CD4-positive, alpha-beta T cell (primary cell): ENCODE data around the gene CBLL1. TPM values are rescaled to one million over a fixed set of nuclear protein-coding genes. Genes with fewer than 3 reads are reported as not detected.
A peak's percentile ranks its signal among the peaks of the same experiment; 100 is the strongest.

Source experiments
- ATAC-seq: fragments of 200-7000 bp; cut with Tn5 transposase; one replicate; pipeline ENCODE4 v1.10.0; 2022; ENCODE audit warnings: mild to moderate bottlenecking; ENCODE audit not compliant: poor library complexity
- CTCF ChIA-PET: fragments of 350-600 bp; sonication (Branson Sonifier 250); formaldehyde crosslinking; loops from one replicate; lab custom pipeline; 2021; ENCODE audit warnings: antibody characterized with exemption, inconsistent platforms; lab: Charles Lee
- POLR2A ChIA-PET: fragments of 350-600 bp; sonication (Branson Sonifier 250); formaldehyde crosslinking; loops from one replicate; lab custom pipeline; 2021; ENCODE audit warnings: antibody characterized with exemption, inconsistent platforms; lab: Charles Lee
- DNase-seq, 14 experiments: peaks; one replicate each; pipeline ENCODE4 v3.0.0-alpha.2; 2013 to 2020; ENCODE audit warnings: mixed read lengths in 2 of 14
- H3K27ac ChIP-seq, 2 donors: one replicate each; pipeline versions ENCODE4 v1.5.1 to v1.7.0; 2013; ENCODE audit warnings: low read length in 2 of 2, low read depth in 1 of 2, mild to moderate bottlenecking in 1 of 2
- H3K27me3 ChIP-seq, 2 experiments: 1 replicate in 1 of 2; 2 replicates in 1 of 2; pipeline versions ENCODE4 v1.6.1 to v1.7.0; 2013; ENCODE audit warnings: low read length in 2 of 2, control low read depth in 1 of 2, mild to moderate bottlenecking in 1 of 2, moderate library complexity in 1 of 2; ENCODE audit not compliant: insufficient read depth in 2 of 2, control insufficient read depth in 1 of 2
- H3K36me3 ChIP-seq: one replicate; pipeline ENCODE4 v1.6.1; 2013; ENCODE audit warnings: low read length, control low read depth; ENCODE audit not compliant: insufficient read depth
- H3K4me1 ChIP-seq: one replicate; pipeline ENCODE4 v1.6.1; 2013; ENCODE audit warnings: low read length, control low read depth; ENCODE audit not compliant: insufficient read depth
- H3K4me3 ChIP-seq: one replicate; pipeline ENCODE4 v1.5.1; 2013; ENCODE audit warnings: mild to moderate bottlenecking, low read length, moderate library complexity
- H3K9me3 ChIP-seq, 2 experiments: 1 replicate in 1 of 2; 2 replicates in 1 of 2; pipeline versions ENCODE4 v1.6.1 to v1.7.0; 2013; ENCODE audit warnings: low read length in 2 of 2, mild to moderate bottlenecking in 2 of 2, control low read depth in 1 of 2, moderate library complexity in 1 of 2; ENCODE audit not compliant: control insufficient read depth in 1 of 2, insufficient read depth in 1 of 2
- H3K27ac Mint-ChIP-seq: one replicate; pipeline ENCODE4 v1.8.0; 2020; ENCODE audit warnings: mixed read lengths
- H3K27me3 Mint-ChIP-seq: one replicate; pipeline ENCODE4 v1.8.0; 2021; ENCODE audit warnings: mixed read lengths
- H3K36me3 Mint-ChIP-seq: one replicate; pipeline ENCODE4 v1.8.0; 2021; ENCODE audit warnings: low read depth, mixed read lengths
- H3K4me1 Mint-ChIP-seq: one replicate; pipeline ENCODE4 v1.8.0; 2021; ENCODE audit warnings: low read depth, mixed read lengths
- H3K4me3 Mint-ChIP-seq: one replicate; pipeline ENCODE4 v1.8.0; 2020; ENCODE audit warnings: mild to moderate bottlenecking, mixed read lengths
- H3K9me3 Mint-ChIP-seq: one replicate; pipeline ENCODE4 v1.8.0; 2020; ENCODE audit warnings: mixed read lengths
- CTCF ChIP-seq: fragments of 200-600 bp; IDR thresholded peaks from one replicate; pipeline ENCODE4 v1.8.0; 2022; ENCODE audit warnings: antibody characterized with exemption, mild to moderate bottlenecking
- intact Hi-C, 2 experiments: fragments of 100-400 bp; cut with DNase I in 1 of 2; cut with micrococcal nuclease in 1 of 2; formaldehyde crosslinking; loops; one replicate each; pipeline versions ENCODE4 v1.15.1 to v1.9.0; 2023 to 2025; cut with DNase I, micrococcal nuclease
- total RNA-seq, 174 experiments: library from RNA in 2 of 174; stranded (reverse) in 2 of 174; gene quantifications; one replicate each; pipeline ENCODE4 v1.2.3 and lab custom pipeline; 2021 to 2026

Gene CBLL1
- total RNA-seq, 2 experiments from 2014 or later, result 77.8 to 80.2 TPM

DNA sequence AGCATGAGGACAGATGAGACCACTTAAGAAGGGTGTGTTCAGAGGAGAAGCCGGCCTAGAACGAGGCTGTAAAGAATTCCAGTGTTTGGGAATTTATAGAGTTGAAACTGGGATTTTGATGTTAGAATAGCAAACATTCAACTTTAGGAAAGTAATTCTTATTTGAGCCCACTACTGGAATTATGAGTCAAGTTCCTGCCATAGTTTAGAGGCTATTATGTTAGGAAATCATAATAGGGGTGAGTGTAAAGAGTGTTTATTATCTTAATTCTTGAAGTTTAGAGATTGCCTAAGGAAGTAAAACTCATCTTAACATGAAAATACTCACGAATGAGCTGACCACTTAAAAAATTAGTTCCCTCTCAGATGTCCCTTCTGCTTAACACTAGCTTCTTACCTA is 2.1 kb downstream of the CBLL1 start:
- no peak overlapping the region for H3K27ac ChIP-seq
- DNase-seq (no peak), ATAC-seq (no peak)
- H3K27me3 ChIP-seq, result no peaks in the 10 kb centered on the region
- peak overlapping the region; percentile 99 for H3K27ac Mint-ChIP-seq
- H3K4me1 ChIP-seq, result peaks cover 15% of the 10 kb centered on the region
- no peaks in the 10 kb centered on the region for H3K27me3 Mint-ChIP-seq
- ChIA-PET POLR2A (interaction anchor here (0.9 to 6.0 kb wide), 7 partner anchors 19 to 578 kb away, joined by 4 to 152 read pairs (median 8); partner anchors contain the start of genes COG5, DLD, DUS4L and HBP1), CTCF (interaction anchor here (1.0 to 1.6 kb wide), 2 partner anchors 9 to 129 kb away, joined by 3 to 8 read pairs; no protein-coding TSS in a partner anchor)
- peaks cover 18% of the 10 kb centered on the region for H3K36me3 ChIP-seq
- intact Hi-C loops, result loop anchor here (5.0 to 10.0 kb wide), 6 partner anchors 181 to 1461 kb away; partner anchors contain the start of genes COG5 (in 1 of the 2), DUS4L (in 1 of the 2), NAMPT (in 1 of the 2) and PNPLA8 (in 1 of the 2)
- peaks cover 67% of the 10 kb centered on the region for H3K36me3 Mint-ChIP-seq
- H3K9me3 Mint-ChIP-seq, result no peaks in the 10 kb centered on the region
- peak overlapping the region; percentile 87 for H3K4me3 ChIP-seq
- H3K9me3 ChIP-seq, result no peaks in the 10 kb centered on the region
- H3K4me3 Mint-ChIP-seq, result peak overlapping the region; percentile 93
- H3K4me1 Mint-ChIP-seq, result peaks cover 65% of the 10 kb centered on the region
- no peak for TF ChIP-seq CTCF

DNA sequence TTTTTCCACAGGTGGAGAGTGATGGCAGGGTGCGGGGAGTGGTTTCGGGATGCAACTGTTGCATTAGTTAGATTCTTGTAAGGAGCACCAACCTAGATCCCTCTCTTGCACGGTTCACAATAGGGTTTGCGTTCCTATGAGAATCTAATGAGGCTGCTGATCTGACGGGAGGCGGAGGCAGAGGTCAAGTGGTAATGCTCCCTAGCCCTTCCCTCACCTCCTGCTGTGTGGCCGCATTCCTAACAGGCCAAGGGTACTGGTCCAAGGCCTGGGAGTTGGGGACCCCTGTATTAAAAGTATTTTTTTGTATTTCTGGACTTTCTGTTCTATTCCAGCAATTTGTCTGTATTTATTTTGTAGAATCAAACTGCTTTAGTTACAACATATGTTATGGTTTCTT is 7.2 kb downstream of the CBLL1 start:
- Mint-ChIP-seq H3K9me3 (no peaks in the 10 kb centered on the region), H3K27me3 (no peaks in the 10 kb centered on the region), H3K27ac (peak overlapping the region; percentile 73), H3K36me3 (peaks cover 86% of the 10 kb centered on the region), H3K4me3 (no peak overlapping the region), H3K4me1 (peaks cover 55% of the 10 kb centered on the region)
- TF ChIP-seq CTCF, result no peak
- DNase-seq (no peak), ATAC-seq (no peak)
- ChIA-PET CTCF (no interaction called here), POLR2A (no interaction called here)
- Histone ChIP-seq H3K9me3 (no peaks in the 10 kb centered on the region), H3K4me3 (no peak overlapping the region), H3K36me3 (peaks cover 65% of the 10 kb centered on the region), H3K4me1 (peaks cover 3% of the 10 kb centered on the region), H3K27ac (no peak overlapping the region), H3K27me3 (no peaks in the 10 kb centered on the region)
- intact Hi-C loops, result loop anchor here in 1 of 2 experiments (10.0 kb wide), 1 partner anchor 556 kb away; no protein-coding TSS in a partner anchor

GRCh38 chr7:107754642-107755041 is 10.7 kb downstream of the CBLL1 start:
- Mint-ChIP-seq H3K4me1 (peaks cover 40% of the 10 kb centered on the region), H3K27me3 (no peaks in the 10 kb centered on the region), H3K27ac (no peak overlapping the region), H3K36me3 (peaks cover 98% of the 10 kb centered on the region), H3K9me3 (no peaks in the 10 kb centered on the region), H3K4me3 (no peak overlapping the region)
- H3K36me3 ChIP-seq, result peaks cover 93% of the 10 kb centered on the region
- H3K4me1 ChIP-seq, result peaks cover 3% of the 10 kb centered on the region
- intact Hi-C loops, result loop anchor here in 1 of 2 experiments (10.0 kb wide), 1 partner anchor 560 kb away; no protein-coding TSS in a partner anchor
- POLR2A ChIA-PET, result interaction anchor here (1.5 kb wide), 1 partner anchor 586 kb away, joined by 7 read pairs; the partner anchor contains the start of gene HBP1
- no peak overlapping the region for H3K27ac ChIP-seq
- ATAC-seq (no peak), DNase-seq (peak in 1 of 14 experiments; percentile 13)
- H3K27me3 ChIP-seq, result no peaks in the 10 kb centered on the region
- CTCF ChIA-PET, result interaction anchor here (1.3 kb wide), 1 partner anchor 9 kb away, joined by 3 read pairs; no protein-coding TSS in a partner anchor
- no peaks in the 10 kb centered on the region for H3K9me3 ChIP-seq
- H3K4me3 ChIP-seq, result no peak overlapping the region
- no peak for TF ChIP-seq CTCF
